GM12878 (cell line): Measurements from ENCODE around the gene TFR2.

Source experiments
- CEBPZ ChIP-seq: fragments of 150-350 bp; IDR thresholded peaks from 2 replicates; pipeline ENCODE4 v1.6.1; 2016; ENCODE audit warnings: low read depth, low read length
- EGR1 ChIP-seq, 2 experiments: IDR thresholded peaks; 1 replicate in 1 of 2; 2 replicates in 1 of 2; pipeline ENCODE4 v1.6.1; 2011 to 2012; ENCODE audit warnings: low read depth in 2 of 2, low read length in 2 of 2, borderline replicate concordance in 1 of 2, mild to moderate bottlenecking in 1 of 2, moderate library complexity in 1 of 2
- EZH2 ChIP-seq: IDR thresholded peaks from 2 replicates; pipeline ENCODE4 v1.6.1; 2012; ENCODE audit warnings: low read depth, mild to moderate bottlenecking, control low read depth, inconsistent platforms, low read length, borderline replicate concordance; ENCODE audit not compliant: control insufficient read depth
- FOS ChIP-seq: IDR thresholded peaks from 3 replicates; pipeline ENCODE4 v1.6.1; 2011; ENCODE audit warnings: borderline replicate concordance; ENCODE audit not compliant: insufficient read length; ENCODE audit errors: extremely low read depth
- GABPA ChIP-seq: IDR thresholded peaks from 2 replicates; pipeline ENCODE4 v1.6.1; 2014; ENCODE audit warnings: antibody characterized with exemption, low read depth, mild to moderate bottlenecking, inconsistent platforms
- KDM1A ChIP-seq: fragments of 200-600 bp; sonication (generic); IDR thresholded peaks from 2 replicates; pipeline ENCODE4 v1.6.1; 2016; ENCODE audit warnings: borderline replicate concordance
- MXI1 ChIP-seq: fragments of 150-350 bp; IDR thresholded peaks from 2 replicates; pipeline ENCODE4 v1.6.1; 2011; ENCODE audit warnings: low read depth, mild to moderate bottlenecking, inconsistent platforms, low read length, improper control_type of control experiment
- NR2F1 ChIP-seq: fragments of 450-650 bp; conservative IDR thresholded peaks from 2 replicates; pipeline ENCODE4 v1.6.1; 2017; ENCODE audit warnings: mild to moderate bottlenecking
- ZBED1 ChIP-seq: IDR thresholded peaks from 2 replicates; pipeline ENCODE4 v1.6.1; 2016; ENCODE audit warnings: borderline replicate concordance
- ZNF274 ChIP-seq: IDR thresholded peaks from one replicate; pipeline ENCODE4 v1.8.0; 2011; ENCODE audit not compliant: insufficient read length, insufficient read depth
- TF ChIP-seq, protein P1 (sequence below), 3 experiments: IDR thresholded peaks in 2 of 3; conservative IDR thresholded peaks in 1 of 3; 2 replicates each; pipeline ENCODE4 v1.5.1; 2011; ENCODE audit warnings: low read depth in 3 of 3, low read length in 3 of 3, mild to moderate bottlenecking in 3 of 3, control low read depth in 2 of 3, moderate library complexity in 2 of 3, inconsistent platforms in 1 of 3, mixed read lengths in 1 of 3; ENCODE audit not compliant: control insufficient read depth in 2 of 3, insufficient read depth in 1 of 3; ENCODE audit errors: extremely low read depth in 1 of 3

DNA sequence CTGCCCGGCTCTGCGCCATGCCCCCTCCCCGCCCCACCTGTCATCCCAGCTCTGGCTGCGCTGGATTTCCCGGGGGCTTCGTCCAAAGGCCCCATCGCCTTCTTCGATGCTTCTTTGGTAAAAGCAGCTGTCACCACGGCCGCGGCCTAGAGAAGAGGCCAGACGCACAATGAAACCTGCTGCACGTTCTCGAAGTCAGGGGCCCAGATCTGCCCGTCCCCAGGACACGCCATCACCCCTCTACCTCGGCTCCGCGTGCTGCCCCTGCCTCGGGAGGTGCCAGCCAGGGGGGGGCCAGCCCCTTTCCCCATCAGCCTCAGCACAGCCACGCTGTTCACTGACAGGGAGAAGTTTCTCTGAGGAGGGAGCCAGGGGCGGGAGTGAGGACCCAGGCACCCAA is 45.9 kb upstream of the TFR2 start:
- no peak for TF ChIP-seq EGR1 (IDR thresholded peaks at IDR 0.05; ENCODE audit: borderline replicate concordance in 1 of 2, low read depth in 2 of 2, low read length in 2 of 2)
- TF ChIP-seq ZNF274: no peak
- TF ChIP-seq, protein P1, sequence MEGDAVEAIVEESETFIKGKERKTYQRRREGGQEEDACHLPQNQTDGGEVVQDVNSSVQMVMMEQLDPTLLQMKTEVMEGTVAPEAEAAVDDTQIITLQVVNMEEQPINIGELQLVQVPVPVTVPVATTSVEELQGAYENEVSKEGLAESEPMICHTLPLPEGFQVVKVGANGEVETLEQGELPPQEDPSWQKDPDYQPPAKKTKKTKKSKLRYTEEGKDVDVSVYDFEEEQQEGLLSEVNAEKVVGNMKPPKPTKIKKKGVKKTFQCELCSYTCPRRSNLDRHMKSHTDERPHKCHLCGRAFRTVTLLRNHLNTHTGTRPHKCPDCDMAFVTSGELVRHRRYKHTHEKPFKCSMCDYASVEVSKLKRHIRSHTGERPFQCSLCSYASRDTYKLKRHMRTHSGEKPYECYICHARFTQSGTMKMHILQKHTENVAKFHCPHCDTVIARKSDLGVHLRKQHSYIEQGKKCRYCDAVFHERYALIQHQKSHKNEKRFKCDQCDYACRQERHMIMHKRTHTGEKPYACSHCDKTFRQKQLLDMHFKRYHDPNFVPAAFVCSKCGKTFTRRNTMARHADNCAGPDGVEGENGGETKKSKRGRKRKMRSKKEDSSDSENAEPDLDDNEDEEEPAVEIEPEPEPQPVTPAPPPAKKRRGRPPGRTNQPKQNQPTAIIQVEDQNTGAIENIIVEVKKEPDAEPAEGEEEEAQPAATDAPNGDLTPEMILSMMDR (IDR thresholded peaks at IDR 0.05 in 2 of 3, conservative IDR thresholded peaks at IDR 0.05 in 1 of 3; ENCODE audit: control insufficient read depth in 2 of 3, extremely low read depth in 1 of 3, insufficient read depth in 1 of 3, low read depth in 3 of 3, low read length in 3 of 3): no peak
- TF ChIP-seq EZH2: no peak
- no peak for TF ChIP-seq CEBPZ
- no peak for TF ChIP-seq KDM1A
- TF ChIP-seq FOS: no peak
- no peak for TF ChIP-seq GABPA
- TF ChIP-seq NR2F1: no peak
- no peak for TF ChIP-seq MXI1
- TF ChIP-seq ZBED1: no peak
